ENCODE measurements around the gene KRTAP4-7. TPM values are rescaled to one million over a fixed set of nuclear protein-coding genes. Genes with fewer than 3 reads are reported as not detected.
"Not testable (repeated sequence)": the region's sequence is repeated elsewhere in the genome, so short reads cannot be mapped to it uniquely, and the experiment has no call there.

KRTAP4-7 gene
- total RNA-seq, 1 donor from 2014 or later = not detected

DNA sequence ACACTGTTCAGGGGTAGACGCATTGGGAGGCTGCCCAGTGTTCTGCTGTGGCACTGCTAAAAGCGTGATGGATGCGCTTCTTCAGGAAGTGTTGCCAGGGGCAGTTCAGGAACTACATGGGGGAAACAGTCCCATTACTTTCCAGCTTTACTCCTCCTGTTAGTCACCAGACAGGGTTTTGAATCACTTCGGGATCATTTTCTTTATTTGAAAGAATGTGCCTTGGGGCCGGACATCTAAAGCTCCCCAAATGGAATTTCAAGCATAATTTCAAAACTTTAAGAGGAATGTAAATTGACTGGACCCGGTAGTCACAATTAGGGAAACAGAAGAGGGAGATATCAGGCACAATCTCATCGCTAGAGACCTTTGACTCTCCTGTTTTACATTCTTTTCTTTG is 35.5 kb upstream of the KRTAP4-7 start:
- Mint-ChIP-seq H3K4me3 (ENCODE audit: unreplicated experiment) (peak overlapping the region; percentile 9), H3K9me3 (ENCODE audit: low read depth) (peaks cover 7% of the 10 kb centered on the region), H3K27me3 (ENCODE audit: low read depth) (no peaks in the 10 kb centered on the region), H3K4me1 (ENCODE audit: low read depth) (peaks cover 23% of the 10 kb centered on the region), H3K36me3 (ENCODE audit: low read depth) (no peaks in the 10 kb centered on the region), H3K27ac (ENCODE audit: unreplicated experiment) (peak overlapping the region; percentile 60)
- no peak for DNase-seq (ENCODE audit: low spot score)
- TF ChIP-seq, protein P1, sequence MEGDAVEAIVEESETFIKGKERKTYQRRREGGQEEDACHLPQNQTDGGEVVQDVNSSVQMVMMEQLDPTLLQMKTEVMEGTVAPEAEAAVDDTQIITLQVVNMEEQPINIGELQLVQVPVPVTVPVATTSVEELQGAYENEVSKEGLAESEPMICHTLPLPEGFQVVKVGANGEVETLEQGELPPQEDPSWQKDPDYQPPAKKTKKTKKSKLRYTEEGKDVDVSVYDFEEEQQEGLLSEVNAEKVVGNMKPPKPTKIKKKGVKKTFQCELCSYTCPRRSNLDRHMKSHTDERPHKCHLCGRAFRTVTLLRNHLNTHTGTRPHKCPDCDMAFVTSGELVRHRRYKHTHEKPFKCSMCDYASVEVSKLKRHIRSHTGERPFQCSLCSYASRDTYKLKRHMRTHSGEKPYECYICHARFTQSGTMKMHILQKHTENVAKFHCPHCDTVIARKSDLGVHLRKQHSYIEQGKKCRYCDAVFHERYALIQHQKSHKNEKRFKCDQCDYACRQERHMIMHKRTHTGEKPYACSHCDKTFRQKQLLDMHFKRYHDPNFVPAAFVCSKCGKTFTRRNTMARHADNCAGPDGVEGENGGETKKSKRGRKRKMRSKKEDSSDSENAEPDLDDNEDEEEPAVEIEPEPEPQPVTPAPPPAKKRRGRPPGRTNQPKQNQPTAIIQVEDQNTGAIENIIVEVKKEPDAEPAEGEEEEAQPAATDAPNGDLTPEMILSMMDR (IDR thresholded peaks at IDR 0.05) = no peak

DNA sequence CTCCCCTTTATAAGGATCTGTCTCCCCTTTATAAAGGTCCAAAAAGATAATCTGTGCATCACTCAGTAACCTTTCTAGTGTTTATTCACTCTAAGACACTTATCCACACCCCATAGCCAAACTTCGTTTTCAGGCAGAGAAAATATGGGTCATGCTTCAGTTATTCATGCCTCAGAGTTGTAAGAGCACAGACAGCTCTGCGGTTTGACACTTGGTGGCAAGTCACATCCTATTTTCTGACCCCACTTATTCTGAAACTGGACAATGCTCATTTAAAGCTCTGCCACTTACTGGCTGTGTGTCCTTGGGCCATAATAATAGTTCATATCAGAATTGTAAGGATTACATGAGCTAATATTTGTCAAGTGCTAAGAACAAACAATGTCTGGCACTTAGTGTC is 34.8 kb upstream of the KRTAP4-7 start:
- H3K4me3 Mint-ChIP-seq (ENCODE audit: unreplicated experiment) = no peak overlapping the region
- peaks cover 2% of the 10 kb centered on the region for H3K36me3 Mint-ChIP-seq (ENCODE audit: low read depth)
- peak overlapping the region; percentile 60 for H3K27ac Mint-ChIP-seq (ENCODE audit: unreplicated experiment)
- H3K9me3 Mint-ChIP-seq (ENCODE audit: low read depth) = peaks cover 6% of the 10 kb centered on the region
- DNase-seq (ENCODE audit: low spot score) = no peak
- TF ChIP-seq, protein P1 (IDR thresholded peaks at IDR 0.05) = no peak
- H3K27me3 Mint-ChIP-seq (ENCODE audit: low read depth) = no peaks in the 10 kb centered on the region
- H3K4me1 Mint-ChIP-seq (ENCODE audit: low read depth) = peaks cover 23% of the 10 kb centered on the region

DNA sequence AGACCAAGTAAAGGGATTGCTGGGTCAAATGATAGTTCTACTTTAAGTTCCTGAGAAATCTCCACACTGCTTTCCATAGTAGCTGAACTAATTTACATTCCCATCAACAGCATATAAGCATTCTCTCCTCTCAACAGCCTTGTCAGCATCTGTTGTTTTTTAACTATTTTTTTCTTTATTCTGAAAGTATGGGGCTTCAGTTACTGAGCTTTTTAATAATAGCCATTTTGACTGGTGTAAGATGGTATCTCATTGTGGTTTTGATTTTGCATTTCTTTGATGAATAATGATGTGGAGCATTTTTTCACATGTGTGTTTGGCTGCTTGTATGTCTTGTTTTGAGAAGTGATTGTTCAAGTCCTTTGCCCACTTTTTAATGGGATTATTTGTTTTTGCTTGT is 31.4 kb upstream of the KRTAP4-7 start:
- TF ChIP-seq, protein P1 (IDR thresholded peaks at IDR 0.05) = no peak
- peaks cover 20% of the 10 kb centered on the region for H3K4me1 Mint-ChIP-seq (ENCODE audit: low read depth)
- H3K27me3 Mint-ChIP-seq (ENCODE audit: low read depth) = no peaks in the 10 kb centered on the region
- H3K9me3 Mint-ChIP-seq (ENCODE audit: low read depth) = peaks cover 10% of the 10 kb centered on the region
- H3K4me3 Mint-ChIP-seq (ENCODE audit: unreplicated experiment) = no peak overlapping the region
- DNase-seq (ENCODE audit: low spot score) = no peak
- H3K27ac Mint-ChIP-seq (ENCODE audit: unreplicated experiment) = no peak overlapping the region
- H3K36me3 Mint-ChIP-seq (ENCODE audit: low read depth) = peaks cover 3% of the 10 kb centered on the region

DNA sequence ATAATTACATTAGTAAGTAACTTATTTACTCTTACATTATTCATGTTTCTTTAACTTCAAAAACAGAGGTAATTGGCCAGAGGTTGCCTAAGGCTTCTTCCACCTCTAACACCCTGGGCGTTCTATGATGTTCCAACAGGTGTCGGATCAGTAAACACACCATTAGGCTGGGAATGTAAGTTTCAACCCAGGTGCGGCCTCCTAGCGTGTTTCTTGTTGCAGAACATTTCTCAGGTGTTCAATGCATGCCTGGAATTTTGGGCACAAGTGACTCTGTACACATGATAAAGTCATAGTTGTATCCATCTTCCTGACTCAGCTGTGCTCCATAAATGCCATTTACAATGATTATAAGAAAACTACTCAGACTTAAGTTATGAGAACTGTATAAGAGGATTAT is 29.9 kb upstream of the KRTAP4-7 start:
- Mint-ChIP-seq H3K9me3 (ENCODE audit: low read depth) (peaks cover 10% of the 10 kb centered on the region), H3K4me1 (ENCODE audit: low read depth) (peaks cover 8% of the 10 kb centered on the region), H3K27ac (ENCODE audit: unreplicated experiment) (no peak overlapping the region), H3K4me3 (ENCODE audit: unreplicated experiment) (no peak overlapping the region), H3K36me3 (ENCODE audit: low read depth) (peaks cover 3% of the 10 kb centered on the region), H3K27me3 (ENCODE audit: low read depth) (no peaks in the 10 kb centered on the region)
- TF ChIP-seq, protein P1 (IDR thresholded peaks at IDR 0.05) = no peak
- no peak for DNase-seq (ENCODE audit: low spot score)

DNA sequence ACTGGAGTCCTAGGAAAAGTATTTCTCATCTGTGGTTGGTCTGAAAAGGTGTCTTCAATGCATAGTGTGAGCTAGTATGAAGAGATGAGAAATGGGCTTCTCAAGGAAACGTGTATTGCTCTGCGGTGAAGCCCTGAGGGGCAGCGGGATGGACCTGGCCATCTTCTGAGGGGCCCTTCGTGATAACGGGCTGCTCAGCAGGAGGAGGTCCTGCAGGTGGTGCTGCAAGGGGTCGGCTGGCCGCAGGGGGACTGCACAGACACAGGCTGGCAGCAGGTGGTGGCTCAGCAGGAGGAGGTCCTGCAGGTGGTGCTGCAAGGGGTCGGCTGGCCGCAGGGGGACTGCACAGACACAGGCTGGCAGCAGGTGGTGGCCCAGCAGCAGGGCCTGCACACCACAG is 29.4 kb upstream of the KRTAP4-7 start:
- not testable (repeated sequence) for H3K36me3 Mint-ChIP-seq (ENCODE audit: low read depth); H3K9me3 Mint-ChIP-seq (ENCODE audit: low read depth); H3K27me3 Mint-ChIP-seq (ENCODE audit: low read depth); H3K4me3 Mint-ChIP-seq (ENCODE audit: unreplicated experiment); H3K27ac Mint-ChIP-seq (ENCODE audit: unreplicated experiment); DNase-seq (ENCODE audit: low spot score)
- H3K4me1 Mint-ChIP-seq (ENCODE audit: low read depth) = peaks cover 12% of the 10 kb centered on the region

DNA sequence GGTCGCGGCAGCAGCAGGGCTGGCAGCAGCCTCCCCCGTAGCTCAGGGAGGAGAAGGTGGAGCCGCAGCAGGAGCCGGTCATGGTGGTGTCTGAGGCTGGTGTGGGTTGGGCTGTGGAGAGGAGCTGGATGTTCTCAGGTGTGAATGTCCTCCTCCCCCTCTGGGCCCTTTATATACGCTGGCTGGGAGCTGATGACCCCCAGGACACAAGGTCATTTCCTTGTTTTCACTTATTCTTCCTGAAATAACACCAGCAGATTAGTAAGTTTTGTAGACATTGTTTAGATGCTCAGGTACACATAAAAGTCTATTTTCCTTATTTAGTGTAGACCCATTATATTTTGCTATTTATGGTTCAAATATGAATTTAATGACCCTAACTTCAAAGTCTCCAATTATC is 28.8 kb upstream of the KRTAP4-7 start, which contains the start of gene KRTAP2-2:
TSS of gene KRTAP2-2 (minus strand) at position 101 of the 400 bp plus-strand sequence. CDS start at position 82, 19 bp downstream.
- H3K27me3 Mint-ChIP-seq (ENCODE audit: low read depth); DNase-seq (ENCODE audit: low spot score); H3K4me3 Mint-ChIP-seq (ENCODE audit: unreplicated experiment); H3K36me3 Mint-ChIP-seq (ENCODE audit: low read depth); H3K27ac Mint-ChIP-seq (ENCODE audit: unreplicated experiment); H3K9me3 Mint-ChIP-seq (ENCODE audit: low read depth): not testable (repeated sequence)
- H3K4me1 Mint-ChIP-seq (ENCODE audit: low read depth) = peaks cover 12% of the 10 kb centered on the region

Measured in chondrocyte (in vitro differentiated cells).